T follicular helper cell (primary cell): ENCODE data around the gene ZNF844.
"Not testable (repeated sequence)": the region's sequence is repeated elsewhere in the genome, so short reads cannot be mapped to it uniquely, and the experiment has no call there.

ENCODE experiments used
- DNase-seq: peaks from one replicate; pipeline ENCODE4 v3.0.0-alpha.2; 2020; ENCODE audit warnings: low read depth

Gene ZNF844

GRCh38 chr19:12092065-12092867 is 27.7 kb downstream of the ZNF844 start:
- no peak for DNase-seq

- no peak for DNase-seq
Measured at GRCh38 chr19:12092956-12093355, 28.4 kb downstream of the ZNF844 start.

GRCh38 chr19:12093777-12094176 is 29.2 kb downstream of the ZNF844 start:
- DNase-seq, result no peak

GRCh38 chr19:12095111-12095790 is 30.7 kb downstream of the ZNF844 start:
- DNase-seq, result no peak

GRCh38 chr19:12098040-12098439 is 33.5 kb downstream of the ZNF844 start:
- DNase-seq, result no peak

- DNase-seq, result not testable (repeated sequence)
Measured at GRCh38 chr19:12103909-12104308, 39.4 kb downstream of the ZNF844 start.

- DNase-seq, result no peak
Measured at GRCh38 chr19:12111176-12111575, 46.6 kb downstream of the ZNF844 start.

- no peak for DNase-seq
Measured at GRCh38 chr19:12111943-12112637, 47.6 kb downstream of the ZNF844 start.

GRCh38 chr19:12112701-12113100 is 48.2 kb downstream of the ZNF844 start:
- DNase-seq, result no peak

- DNase-seq, result no peak
Measured at GRCh38 chr19:12113121-12113520, 48.6 kb downstream of the ZNF844 start.

- no peak for DNase-seq
Measured at GRCh38 chr19:12117201-12117970, 52.9 kb downstream of the ZNF844 start.

- no peak for DNase-seq
Measured at GRCh38 chr19:12126707-12127106, 62.2 kb downstream of the ZNF844 start.
